HEK293T (cell line): ENCODE measurements around the gene ARHGAP5.

ENCODE experiments used
- BHLHE40 ChIP-seq: fragments of 450-650 bp; IDR thresholded peaks from 2 replicates; pipeline ENCODE4 v1.6.1; 2016; ENCODE audit warnings: mild to moderate bottlenecking, moderate library complexity, borderline replicate concordance
- FOXA1 ChIP-seq: fragments of 450-650 bp; IDR thresholded peaks from 2 replicates; pipeline ENCODE4 v1.6.1; 2016; ENCODE audit warnings: mild to moderate bottlenecking
- LEF1 ChIP-seq: fragments of 450-650 bp; IDR thresholded peaks from 2 replicates; pipeline ENCODE4 v1.6.1; 2017; ENCODE audit warnings: mild to moderate bottlenecking, borderline replicate concordance
- SP1 ChIP-seq: fragments of 450-650 bp; IDR thresholded peaks from 2 replicates; pipeline ENCODE4 v1.6.1; 2017
- SUZ12 ChIP-seq: fragments of 450-650 bp; IDR thresholded peaks from 2 replicates; pipeline ENCODE4 v1.6.1; 2016; ENCODE audit warnings: mild to moderate bottlenecking
- TARDBP ChIP-seq: fragments of 450-650 bp; IDR thresholded peaks from 2 replicates; pipeline ENCODE4 v1.6.1; 2016

DNA sequence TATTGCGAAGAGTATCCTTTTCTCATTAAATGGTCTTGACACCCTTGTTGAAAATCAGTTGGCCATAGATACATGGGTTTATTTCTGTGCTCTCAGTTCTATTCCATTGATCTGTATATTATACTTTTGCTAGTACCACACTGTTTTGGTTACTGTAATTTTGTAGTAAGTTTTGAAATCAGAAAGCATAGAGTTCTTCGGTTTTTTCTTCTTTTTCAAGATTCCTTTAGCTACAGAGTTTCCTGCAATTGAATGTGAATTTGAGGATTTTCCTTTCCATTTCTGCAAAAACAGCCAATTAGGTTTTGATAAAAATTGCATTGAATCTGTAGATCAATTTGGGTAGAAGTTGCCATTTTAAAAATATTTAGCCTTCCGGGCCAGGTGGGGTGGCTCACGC, 60.2 kb downstream of the ARHGAP5 start:
- TF ChIP-seq SP1: no peak
- TF ChIP-seq BHLHE40: no peak
- no peak for TF ChIP-seq TARDBP
- TF ChIP-seq FOXA1: no peak
- TF ChIP-seq SUZ12: no peak
- TF ChIP-seq LEF1: no peak
